Activated T-helper 17 cell treated with anti-CD3 and anti-CD28 coated beads, Interleukin-2, amount 50 U/mL, for 72 hours (primary cell): ENCODE data around the gene BRSK2. TPM values are rescaled to one million over a fixed set of nuclear protein-coding genes. Genes with fewer than 3 reads are reported as not detected.

Experiments used
- ATAC-seq: fragments of 150-1000 bp; cut with Tn5 transposase; replicated peaks from 2 replicates; pipeline ENCODE4 v1.10.0; 2021; ENCODE audit warnings: mild to moderate bottlenecking, moderate library complexity
- H3K27ac Mint-ChIP-seq: one replicate; pipeline ENCODE4 v1.8.0; 2022; ENCODE audit warnings: mixed read lengths
- H3K27me3 Mint-ChIP-seq: one replicate; pipeline ENCODE4 v1.8.0; 2022; ENCODE audit warnings: mixed read lengths
- H3K36me3 Mint-ChIP-seq: one replicate; pipeline ENCODE4 v1.8.0; 2022; ENCODE audit warnings: low read depth, mild to moderate bottlenecking, mixed read lengths
- H3K4me1 Mint-ChIP-seq: one replicate; pipeline ENCODE4 v1.8.0; 2022; ENCODE audit warnings: mixed read lengths
- H3K4me3 Mint-ChIP-seq: one replicate; pipeline ENCODE4 v1.8.0; 2022; ENCODE audit warnings: mild to moderate bottlenecking, mixed read lengths
- H3K9me3 Mint-ChIP-seq: one replicate; pipeline ENCODE4 v1.8.0; 2022; ENCODE audit warnings: mixed read lengths
- total RNA-seq, 2 donors: library from RNA; stranded (reverse); gene quantifications; one replicate each; pipeline ENCODE4 v1.2.3, GENCODE V29; 2022

Gene BRSK2
- total RNA-seq, 2 donors from 2014 or later: 0.09 to 3.3 TPM

- Mint-ChIP-seq H3K9me3 (no peaks in the 10 kb centered on the region), H3K36me3 (no peaks in the 10 kb centered on the region), H3K4me1 (peaks cover 5% of the 10 kb centered on the region), H3K4me3 (no peak overlapping the region), H3K27me3 (no peaks in the 10 kb centered on the region), H3K27ac (peak overlapping the region; percentile 76)
- no peak for ATAC-seq
Measured at GRCh38 chr11:1467270-1467669, 77.5 kb downstream of the BRSK2 start.

GRCh38 chr11:1468002-1468401 is 78.3 kb downstream of the BRSK2 start:
- no peak for ATAC-seq
- no peaks in the 10 kb centered on the region for H3K36me3 Mint-ChIP-seq
- no peaks in the 10 kb centered on the region for H3K27me3 Mint-ChIP-seq
- no peak overlapping the region for H3K4me3 Mint-ChIP-seq
- H3K9me3 Mint-ChIP-seq: no peaks in the 10 kb centered on the region
- no peak overlapping the region for H3K27ac Mint-ChIP-seq
- H3K4me1 Mint-ChIP-seq: peaks cover 5% of the 10 kb centered on the region

GRCh38 chr11:1468473-1469066 is 78.8 kb downstream of the BRSK2 start:
- H3K36me3 Mint-ChIP-seq: no peaks in the 10 kb centered on the region
- no peak overlapping the region for H3K27ac Mint-ChIP-seq
- H3K4me3 Mint-ChIP-seq: no peak overlapping the region

GRCh38 chr11:1469287-1469910 is 79.7 kb downstream of the BRSK2 start:
- Mint-ChIP-seq H3K4me1 (peaks cover 5% of the 10 kb centered on the region), H3K4me3 (no peak overlapping the region), H3K27me3 (no peaks in the 10 kb centered on the region), H3K9me3 (no peaks in the 10 kb centered on the region), H3K36me3 (peaks cover 6% of the 10 kb centered on the region), H3K27ac (no peak overlapping the region)
- no peak for ATAC-seq

More at GRCh38 chr11:1468473-1469066, 78.8 kb downstream of the BRSK2 start:
- H3K27me3 Mint-ChIP-seq: no peaks in the 10 kb centered on the region
- H3K4me1 Mint-ChIP-seq: peaks cover 5% of the 10 kb centered on the region
- no peak for ATAC-seq
- no peaks in the 10 kb centered on the region for H3K9me3 Mint-ChIP-seq

- no peak overlapping the region for H3K4me3 Mint-ChIP-seq
- H3K4me1 Mint-ChIP-seq: peaks cover 5% of the 10 kb centered on the region
- H3K27me3 Mint-ChIP-seq: no peaks in the 10 kb centered on the region
- H3K36me3 Mint-ChIP-seq: peaks cover 13% of the 10 kb centered on the region
- H3K27ac Mint-ChIP-seq: no peak overlapping the region
- no peaks in the 10 kb centered on the region for H3K9me3 Mint-ChIP-seq
- no peak for ATAC-seq
Measured at GRCh38 chr11:1469911-1470680, 80.4 kb downstream of the BRSK2 start.

- Mint-ChIP-seq H3K4me3 (no peak overlapping the region), H3K27me3 (no peaks in the 10 kb centered on the region), H3K9me3 (no peaks in the 10 kb centered on the region), H3K4me1 (peaks cover 5% of the 10 kb centered on the region), H3K27ac (no peak overlapping the region), H3K36me3 (peaks cover 22% of the 10 kb centered on the region)
- no peak for ATAC-seq
Measured at GRCh38 chr11:1470681-1471611, 81.2 kb downstream of the BRSK2 start.

GRCh38 chr11:1471736-1472135 is 82.0 kb downstream of the BRSK2 start:
- no peak overlapping the region for H3K27ac Mint-ChIP-seq
- no peaks in the 10 kb centered on the region for H3K27me3 Mint-ChIP-seq
- no peaks in the 10 kb centered on the region for H3K9me3 Mint-ChIP-seq
- H3K36me3 Mint-ChIP-seq: peaks cover 29% of the 10 kb centered on the region
- H3K4me3 Mint-ChIP-seq: no peak overlapping the region
- ATAC-seq: no peak
- H3K4me1 Mint-ChIP-seq: peaks cover 5% of the 10 kb centered on the region

DNA sequence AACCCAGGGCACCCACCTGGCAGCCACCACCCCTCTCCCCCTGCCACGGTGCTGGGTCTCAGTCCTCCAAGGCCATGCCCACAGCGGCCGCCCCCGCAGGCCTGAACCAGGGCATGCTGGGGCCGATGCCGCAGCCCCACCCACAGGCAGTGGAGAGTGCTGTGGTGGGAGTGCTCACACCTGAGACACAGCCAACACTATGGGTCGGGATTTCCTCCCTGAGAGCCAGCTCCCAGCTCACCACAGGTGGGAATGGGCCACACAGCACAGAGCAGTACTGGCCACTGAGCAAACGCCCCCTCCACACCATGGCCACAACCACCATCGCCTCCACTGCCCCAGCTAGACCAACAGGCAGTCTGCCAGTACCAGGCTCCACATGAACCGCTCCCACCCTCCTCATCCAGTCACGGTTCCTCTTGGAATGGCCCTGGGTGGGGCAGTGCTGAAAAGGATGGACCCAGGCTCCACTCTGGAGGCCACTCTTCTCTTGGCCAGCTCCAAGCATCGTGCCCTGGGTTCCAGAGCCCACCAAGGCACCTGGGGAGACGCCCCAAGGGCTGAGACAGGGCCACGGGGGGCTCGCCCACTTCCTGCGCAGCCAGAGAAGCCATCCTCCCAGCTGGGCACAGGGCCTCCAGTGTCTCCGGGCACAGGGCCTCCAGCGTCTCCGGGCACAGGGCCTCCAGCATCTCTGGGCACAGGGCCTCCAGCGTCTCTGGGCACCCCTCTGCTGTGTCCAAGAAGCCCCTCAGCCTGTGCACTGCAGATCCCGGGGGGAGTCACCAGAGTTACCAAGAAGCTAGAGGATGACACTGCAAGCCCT is 82.7 kb downstream of the BRSK2 start:
- Mint-ChIP-seq H3K4me3 (no peak overlapping the region), H3K9me3 (no peaks in the 10 kb centered on the region), H3K4me1 (no peaks in the 10 kb centered on the region), H3K36me3 (peaks cover 36% of the 10 kb centered on the region), H3K27ac (no peak overlapping the region), H3K27me3 (no peaks in the 10 kb centered on the region)
- no peak for ATAC-seq

DNA sequence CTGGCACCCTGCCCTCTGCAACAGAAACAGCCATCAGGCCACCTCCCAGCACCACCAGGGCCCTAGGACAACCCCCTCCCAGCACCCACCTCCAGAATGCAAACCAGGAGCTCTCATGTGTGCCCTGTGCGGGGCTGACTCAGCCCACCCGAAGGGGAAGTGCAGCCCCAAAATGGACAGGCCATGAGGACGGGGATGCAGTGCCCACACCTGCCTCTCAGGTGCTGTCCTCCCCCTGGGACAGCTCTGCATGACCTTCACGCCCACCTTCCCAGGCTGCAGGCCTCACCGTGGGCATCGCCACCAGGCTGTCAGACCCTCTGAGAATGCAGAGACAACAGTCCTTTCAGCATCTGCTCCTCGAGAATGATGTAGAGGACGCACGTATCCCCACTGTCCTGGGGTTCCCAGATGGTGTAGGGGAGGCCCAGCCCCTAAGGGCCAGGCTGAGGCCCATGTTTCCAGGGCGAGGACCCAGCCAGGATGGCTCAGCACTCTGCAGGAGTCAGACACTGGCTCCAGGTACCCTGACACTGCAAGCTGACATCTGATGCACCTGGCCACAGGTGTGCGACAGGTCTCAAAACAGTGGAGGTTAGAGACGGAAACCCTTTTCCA is 83.4 kb downstream of the BRSK2 start:
- H3K9me3 Mint-ChIP-seq: no peaks in the 10 kb centered on the region
- H3K4me1 Mint-ChIP-seq: no peaks in the 10 kb centered on the region
- H3K36me3 Mint-ChIP-seq: peaks cover 43% of the 10 kb centered on the region
- H3K27ac Mint-ChIP-seq: no peak overlapping the region
- no peak overlapping the region for H3K4me3 Mint-ChIP-seq
- ATAC-seq: no peak
- H3K27me3 Mint-ChIP-seq: no peaks in the 10 kb centered on the region

DNA sequence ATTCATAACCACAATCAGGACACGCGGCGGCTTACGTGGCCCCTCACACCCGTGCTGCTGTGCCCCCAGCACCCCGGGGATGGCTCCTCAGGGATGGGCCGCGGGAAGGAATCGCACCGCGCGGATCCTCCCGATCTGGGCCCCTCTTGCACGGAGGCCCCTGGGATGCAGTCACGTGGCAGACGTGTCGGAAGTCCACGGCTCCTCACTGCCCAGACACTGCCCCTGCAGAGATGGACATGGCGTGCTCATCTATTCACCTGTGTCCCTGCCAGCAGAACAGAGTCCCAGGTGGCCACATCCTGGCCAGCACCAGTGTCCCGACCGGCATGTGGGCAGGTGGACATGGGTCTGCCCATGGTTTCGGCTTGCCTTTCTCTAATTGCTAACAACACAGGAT is 84.1 kb downstream of the BRSK2 start:
- no peak overlapping the region for H3K4me3 Mint-ChIP-seq

DNA sequence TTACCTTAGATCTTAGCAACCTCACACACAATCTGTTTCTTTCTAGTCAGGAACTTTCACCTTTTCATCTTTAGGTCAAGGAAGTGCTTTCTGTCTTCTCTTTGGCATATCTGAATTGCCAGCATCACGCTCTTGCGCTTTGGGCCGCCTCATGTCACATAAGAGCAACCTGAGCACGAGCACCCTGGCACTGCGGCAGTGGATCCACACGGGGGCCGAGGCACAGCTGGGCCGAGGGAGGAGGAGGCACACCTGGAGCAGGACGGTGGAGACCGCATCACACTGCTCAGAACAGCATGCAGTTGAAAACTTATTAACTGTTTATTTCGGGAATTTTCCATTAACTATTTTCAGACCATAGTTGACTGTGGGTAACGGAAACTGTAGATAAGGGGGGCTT is 86.1 kb downstream of the BRSK2 start:
- Mint-ChIP-seq H3K4me1 (no peaks in the 10 kb centered on the region), H3K4me3 (no peak overlapping the region), H3K27me3 (no peaks in the 10 kb centered on the region), H3K27ac (no peak overlapping the region), H3K9me3 (no peaks in the 10 kb centered on the region), H3K36me3 (peaks cover 56% of the 10 kb centered on the region)
- ATAC-seq: no peak

More for the DNA sequence above, 84.1 kb downstream of the BRSK2 start:
- Mint-ChIP-seq H3K4me1 (no peaks in the 10 kb centered on the region), H3K27me3 (no peaks in the 10 kb centered on the region), H3K36me3 (peaks cover 47% of the 10 kb centered on the region), H3K9me3 (no peaks in the 10 kb centered on the region), H3K27ac (no peak overlapping the region)
- no peak for ATAC-seq

DNA sequence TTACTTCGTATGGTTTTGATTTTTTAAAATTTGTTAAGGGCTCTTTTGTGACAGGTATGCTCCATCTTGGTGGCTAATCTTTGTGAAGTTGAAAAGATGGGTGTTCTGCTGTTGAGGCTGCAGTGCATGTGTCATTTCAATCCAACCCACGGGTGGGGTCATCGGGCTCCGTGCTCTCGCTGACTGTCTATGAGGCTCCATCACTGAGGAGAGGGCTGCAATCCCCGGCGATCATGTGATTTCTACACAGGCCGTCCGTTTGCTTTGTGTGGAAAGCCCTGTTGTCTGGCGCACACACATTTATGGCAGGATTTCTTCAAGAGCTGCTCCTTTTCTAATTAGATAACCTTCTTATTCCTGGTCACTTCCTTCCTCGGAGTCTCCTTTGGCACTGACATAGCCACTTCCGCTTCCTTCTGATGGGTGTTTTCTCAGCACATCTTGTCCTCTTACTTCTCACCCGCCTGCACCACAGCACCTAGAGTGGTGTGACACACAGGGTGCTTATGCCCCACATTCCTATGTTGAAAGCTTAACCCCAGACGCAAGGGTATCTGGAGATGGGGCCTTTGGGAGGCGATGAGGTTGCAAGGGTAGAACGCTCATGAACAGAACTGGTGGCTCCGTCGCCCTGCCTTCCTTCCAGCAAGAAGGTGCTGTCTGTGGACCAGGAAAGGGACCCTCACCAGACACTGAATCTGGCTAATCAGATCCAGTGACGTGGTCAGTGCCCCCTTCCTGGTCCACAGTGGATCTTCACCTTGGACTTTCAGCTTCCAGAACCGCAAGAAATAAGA is 87.4 kb downstream of the BRSK2 start:
- Mint-ChIP-seq H3K27ac (no peak overlapping the region), H3K27me3 (no peaks in the 10 kb centered on the region), H3K4me3 (no peak overlapping the region), H3K9me3 (no peaks in the 10 kb centered on the region), H3K36me3 (peaks cover 56% of the 10 kb centered on the region), H3K4me1 (no peaks in the 10 kb centered on the region)
- no peak for ATAC-seq

- H3K27ac Mint-ChIP-seq: no peak overlapping the region
- no peaks in the 10 kb centered on the region for H3K27me3 Mint-ChIP-seq
- no peaks in the 10 kb centered on the region for H3K4me1 Mint-ChIP-seq
- ATAC-seq: no peak
- H3K36me3 Mint-ChIP-seq: peaks cover 56% of the 10 kb centered on the region
- no peaks in the 10 kb centered on the region for H3K9me3 Mint-ChIP-seq
- no peak overlapping the region for H3K4me3 Mint-ChIP-seq
Measured at GRCh38 chr11:1478011-1478410, 88.3 kb downstream of the BRSK2 start.
